ENCODE measurements around the gene VARS2. TPM values are rescaled to one million over a fixed set of nuclear protein-coding genes. Genes with fewer than 3 reads are reported as not detected.

Gene VARS2
- total and polyA plus RNA-seq, 2 donors (not counting 3 experiments of a cell fraction or from before 2014, with no cell fraction given) = 17.8 to 34.3 TPM

- no peak for DNase-seq (ENCODE audit: low read depth, low spot score)
- Histone ChIP-seq H3K79me2 (ENCODE audit: control insufficient read depth, insufficient read depth, low read length) (no peaks in the 10 kb centered on the region), H3K9me3 (replicated peaks; ENCODE audit: control insufficient read depth, insufficient read depth, low read length) (no peaks in the 10 kb centered on the region), H3K27me3 (ENCODE audit: control insufficient read depth in 2 of 2, insufficient read depth in 2 of 2, low read length in 2 of 2) (no peaks in the 10 kb centered on the region), H4K20me1 (replicated peaks; ENCODE audit: control insufficient read depth, extremely low read depth, insufficient read depth, low read length) (no peaks in the 10 kb centered on the region), H2AFZ (ENCODE audit: low read depth, low read length) (no peak overlapping the region), H3K9me1 (replicated peaks; ENCODE audit: control insufficient read depth, extremely low read depth, insufficient read depth, low read length) (no peaks in the 10 kb centered on the region), H3K4me1 (ENCODE audit: control insufficient read depth, extremely low read depth, insufficient read depth, low read length) (no peaks in the 10 kb centered on the region), H3K4me2 (ENCODE audit: insufficient read depth, low read length) (no peak overlapping the region), H3K9ac (replicated peaks; ENCODE audit: extremely low read depth, insufficient read depth, low read length) (no peak overlapping the region), H3K27ac (ENCODE audit: insufficient read depth, low read depth, low read length) (no peak overlapping the region), H3K4me3 (replicated peaks in 1 of 3; ENCODE audit: insufficient read depth in 1 of 3, low read depth in 1 of 3, low read length in 3 of 3) (no peak overlapping the region), H3K36me3 (ENCODE audit: control insufficient read depth in 2 of 2, extremely low read depth in 1 of 2, insufficient read depth in 2 of 2, low read length in 2 of 2) (peaks cover 0 to 7% of the 10 kb centered on the region in 2 experiments)
- intact Hi-C loops (cut with micrococcal nuclease) = no loop called here
- POLR2A ChIA-PET = no interaction called here
- FAIRE-seq = no peak
- dilution Hi-C loops (cut with MboI; ENCODE audit: extremely low pct_ligation_motif_present, low sequenced_read_pairs) = loop anchor here (25.0 kb wide), 1 partner anchor 156 kb away; the partner anchor contains the start of genes FLOT1 and IER3
- TF ChIP-seq POLR2A (IDR thresholded peaks at IDR 0.05; ENCODE audit: low read depth, low read length) (no peak), MYC (IDR thresholded peaks at IDR 0.05; ENCODE audit: low read depth, low read length) (no peak), GATA2 (IDR thresholded peaks at IDR 0.05; ENCODE audit: insufficient read depth, insufficient read length, low read depth, low read length) (no peak)
- TF ChIP-seq, protein P1, sequence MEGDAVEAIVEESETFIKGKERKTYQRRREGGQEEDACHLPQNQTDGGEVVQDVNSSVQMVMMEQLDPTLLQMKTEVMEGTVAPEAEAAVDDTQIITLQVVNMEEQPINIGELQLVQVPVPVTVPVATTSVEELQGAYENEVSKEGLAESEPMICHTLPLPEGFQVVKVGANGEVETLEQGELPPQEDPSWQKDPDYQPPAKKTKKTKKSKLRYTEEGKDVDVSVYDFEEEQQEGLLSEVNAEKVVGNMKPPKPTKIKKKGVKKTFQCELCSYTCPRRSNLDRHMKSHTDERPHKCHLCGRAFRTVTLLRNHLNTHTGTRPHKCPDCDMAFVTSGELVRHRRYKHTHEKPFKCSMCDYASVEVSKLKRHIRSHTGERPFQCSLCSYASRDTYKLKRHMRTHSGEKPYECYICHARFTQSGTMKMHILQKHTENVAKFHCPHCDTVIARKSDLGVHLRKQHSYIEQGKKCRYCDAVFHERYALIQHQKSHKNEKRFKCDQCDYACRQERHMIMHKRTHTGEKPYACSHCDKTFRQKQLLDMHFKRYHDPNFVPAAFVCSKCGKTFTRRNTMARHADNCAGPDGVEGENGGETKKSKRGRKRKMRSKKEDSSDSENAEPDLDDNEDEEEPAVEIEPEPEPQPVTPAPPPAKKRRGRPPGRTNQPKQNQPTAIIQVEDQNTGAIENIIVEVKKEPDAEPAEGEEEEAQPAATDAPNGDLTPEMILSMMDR (IDR thresholded peaks at IDR 0.05; ENCODE audit: extremely low read depth in 1 of 2, insufficient read depth in 1 of 2, low read depth in 1 of 2, low read length in 2 of 2) = peak; percentile 10 to 16
- BruUV-seq (replicated peaks) = no TSS peak
- CTCF ChIA-PET = interaction anchor here (1.6 kb wide), 1 partner anchor 9 kb away, joined by 3 read pairs; the partner anchor contains the start of gene DDR1
Observed at GRCh38 chr6:30893001-30893591, 20.9 kb upstream of the VARS2 start.

GRCh38 chr6:30893666-30894065 lies 20.4 kb upstream of the VARS2 start:
- ChIA-PET CTCF (interaction anchor here (1.6 kb wide), 1 partner anchor 9 kb away, joined by 3 read pairs; the partner anchor contains the start of gene DDR1), POLR2A (no interaction called here)
- intact Hi-C loops (cut with micrococcal nuclease) = no loop called here
- peaks cover 0 to 7% of the 10 kb centered on the region in 2 experiments for H3K36me3 ChIP-seq (ENCODE audit: control insufficient read depth in 2 of 2, extremely low read depth in 1 of 2, insufficient read depth in 2 of 2, low read length in 2 of 2)
- no peak overlapping the region for H2AFZ ChIP-seq (ENCODE audit: low read depth, low read length)
- H3K4me2 ChIP-seq (ENCODE audit: insufficient read depth, low read length) = no peak overlapping the region
- no peaks in the 10 kb centered on the region for H4K20me1 ChIP-seq (replicated peaks; ENCODE audit: control insufficient read depth, extremely low read depth, insufficient read depth, low read length)
- H3K27ac ChIP-seq (ENCODE audit: insufficient read depth, low read depth, low read length) = no peak overlapping the region
- H3K4me1 ChIP-seq (ENCODE audit: control insufficient read depth, extremely low read depth, insufficient read depth, low read length) = no peaks in the 10 kb centered on the region
- BruUV-seq (replicated peaks) = no TSS peak
- no peaks in the 10 kb centered on the region for H3K79me2 ChIP-seq (ENCODE audit: control insufficient read depth, insufficient read depth, low read length)
- no peak for FAIRE-seq
- no peaks in the 10 kb centered on the region for H3K9me3 ChIP-seq (replicated peaks; ENCODE audit: control insufficient read depth, insufficient read depth, low read length)
- no peaks in the 10 kb centered on the region for H3K9me1 ChIP-seq (replicated peaks; ENCODE audit: control insufficient read depth, extremely low read depth, insufficient read depth, low read length)
- no peak overlapping the region for H3K9ac ChIP-seq (replicated peaks; ENCODE audit: extremely low read depth, insufficient read depth, low read length)
- dilution Hi-C loops (cut with MboI; ENCODE audit: extremely low pct_ligation_motif_present, low sequenced_read_pairs) = loop anchor here (25.0 kb wide), 1 partner anchor 156 kb away; the partner anchor contains the start of genes FLOT1 and IER3
- no peaks in the 10 kb centered on the region for H3K27me3 ChIP-seq (ENCODE audit: control insufficient read depth in 2 of 2, insufficient read depth in 2 of 2, low read length in 2 of 2)
- no peak for TF ChIP-seq POLR2A (IDR thresholded peaks at IDR 0.05; ENCODE audit: low read depth, low read length)
- DNase-seq (ENCODE audit: low read depth, low spot score) = no peak
- H3K4me3 ChIP-seq (replicated peaks in 1 of 3; ENCODE audit: insufficient read depth in 1 of 3, low read depth in 1 of 3, low read length in 3 of 3) = no peak overlapping the region
